HG02610 (cell line): Measurements from ENCODE around the gene EIF2AK3.

Source experiments
- ATAC-seq: cut with Tn5 transposase; IDR thresholded peaks from one replicate; pipeline ENCODE4 v1.9.1; 2021; ENCODE audit warnings: mild to moderate bottlenecking, moderate library complexity; ENCODE audit not compliant: unreplicated experiment

The EIF2AK3 gene

GRCh38 chr2:88545118-88545517 is 82.1 kb downstream of the EIF2AK3 start:
- no peak for ATAC-seq

- ATAC-seq, result no peak
Measured at GRCh38 chr2:88543541-88544057, 83.7 kb downstream of the EIF2AK3 start.

GRCh38 chr2:88542668-88543067 is 84.6 kb downstream of the EIF2AK3 start:
- no peak for ATAC-seq

- ATAC-seq, result no peak
Measured at GRCh38 chr2:88540346-88540745, 86.9 kb downstream of the EIF2AK3 start.

GRCh38 chr2:88538362-88538917 is 88.8 kb downstream of the EIF2AK3 start:
- no peak for ATAC-seq

- no peak for ATAC-seq
Measured at GRCh38 chr2:88537640-88538039, 89.6 kb downstream of the EIF2AK3 start.

GRCh38 chr2:88530081-88530480 is 97.2 kb downstream of the EIF2AK3 start:
- ATAC-seq, result no peak

- no peak for ATAC-seq
Measured at GRCh38 chr2:88521445-88522073, 105.7 kb downstream of the EIF2AK3 start.

GRCh38 chr2:88517759-88518201 is 109.5 kb downstream of the EIF2AK3 start:
- ATAC-seq, result no peak
